ENCODE data around the gene TM4SF4. TPM values are rescaled to one million over a fixed set of nuclear protein-coding genes. Genes with fewer than 3 reads are reported as not detected.

Gene TM4SF4
- total RNA-seq, 4 donors from 2014 or later: 5.6 TPM; not detected in 3

DNA sequence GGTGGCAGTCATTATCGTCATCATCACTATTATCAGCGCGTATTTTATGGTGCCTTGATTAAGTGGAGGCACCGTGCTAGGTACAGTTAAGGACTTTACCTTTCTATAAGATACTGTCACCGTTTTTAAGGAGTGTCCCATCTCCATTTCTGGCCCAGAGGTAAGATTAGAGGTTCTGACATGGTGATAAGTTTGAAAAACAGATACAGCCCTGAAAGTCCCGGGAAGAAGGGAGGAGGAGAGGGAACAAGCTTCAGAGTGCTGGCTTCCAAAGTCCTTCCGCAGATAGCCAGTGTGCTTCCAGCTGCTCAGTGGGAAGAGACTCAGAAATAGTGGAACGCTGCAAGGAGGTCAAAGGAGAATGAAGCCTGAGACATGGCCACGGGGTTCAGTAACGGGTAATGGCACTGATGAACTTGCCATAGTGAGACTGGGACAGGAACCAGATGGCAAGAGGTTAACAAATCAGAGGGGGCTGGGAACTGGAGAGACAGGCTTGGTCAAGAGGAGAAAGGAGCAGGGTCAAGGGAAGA is 9.1 kb upstream of the TM4SF4 start:
- peaks cover 0 to 15% of the 10 kb centered on the region in 2 donors for H3K4me1 ChIP-seq
- peak overlapping the region; percentile 66 for H3K27ac ChIP-seq
- no peaks in the 10 kb centered on the region for H3K27me3 ChIP-seq
- H3K36me3 ChIP-seq: no peaks in the 10 kb centered on the region
- H3K4me3 ChIP-seq: no peak overlapping the region
- H3K9me3 ChIP-seq: no peaks in the 10 kb centered on the region
- intact Hi-C loops (cut with DNase I; ENCODE audit: low total_unique reads): no loop called here
- TF ChIP-seq, protein P1, sequence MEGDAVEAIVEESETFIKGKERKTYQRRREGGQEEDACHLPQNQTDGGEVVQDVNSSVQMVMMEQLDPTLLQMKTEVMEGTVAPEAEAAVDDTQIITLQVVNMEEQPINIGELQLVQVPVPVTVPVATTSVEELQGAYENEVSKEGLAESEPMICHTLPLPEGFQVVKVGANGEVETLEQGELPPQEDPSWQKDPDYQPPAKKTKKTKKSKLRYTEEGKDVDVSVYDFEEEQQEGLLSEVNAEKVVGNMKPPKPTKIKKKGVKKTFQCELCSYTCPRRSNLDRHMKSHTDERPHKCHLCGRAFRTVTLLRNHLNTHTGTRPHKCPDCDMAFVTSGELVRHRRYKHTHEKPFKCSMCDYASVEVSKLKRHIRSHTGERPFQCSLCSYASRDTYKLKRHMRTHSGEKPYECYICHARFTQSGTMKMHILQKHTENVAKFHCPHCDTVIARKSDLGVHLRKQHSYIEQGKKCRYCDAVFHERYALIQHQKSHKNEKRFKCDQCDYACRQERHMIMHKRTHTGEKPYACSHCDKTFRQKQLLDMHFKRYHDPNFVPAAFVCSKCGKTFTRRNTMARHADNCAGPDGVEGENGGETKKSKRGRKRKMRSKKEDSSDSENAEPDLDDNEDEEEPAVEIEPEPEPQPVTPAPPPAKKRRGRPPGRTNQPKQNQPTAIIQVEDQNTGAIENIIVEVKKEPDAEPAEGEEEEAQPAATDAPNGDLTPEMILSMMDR (IDR thresholded peaks at IDR 0.05): no peak
- TF ChIP-seq POLR2A (IDR thresholded peaks at IDR 0.05): no peak
- DNase-seq: no peak

DNA sequence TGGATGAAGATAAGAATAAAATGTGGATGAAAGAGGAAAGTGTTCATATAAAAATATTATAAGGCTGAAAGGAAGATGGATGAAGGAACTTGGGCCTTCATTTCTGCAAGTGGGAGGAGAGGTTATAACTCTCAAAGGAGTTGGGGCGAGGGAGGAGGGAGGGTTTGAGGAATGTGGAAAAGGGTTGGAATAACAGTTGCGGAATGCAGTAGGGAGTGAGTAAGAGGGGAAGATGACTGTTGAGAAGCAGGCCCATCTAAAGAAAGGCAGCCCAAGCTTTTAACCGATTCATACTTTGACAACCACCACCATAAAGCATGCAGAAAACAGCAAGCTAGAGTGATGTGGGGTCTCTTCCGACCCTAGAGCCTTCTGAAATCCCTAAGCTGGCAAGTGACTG is 8.3 kb upstream of the TM4SF4 start:
- Histone ChIP-seq H3K4me1 (peaks cover 0 to 15% of the 10 kb centered on the region in 2 donors), H3K9me3 (no peaks in the 10 kb centered on the region), H3K27me3 (no peaks in the 10 kb centered on the region), H3K4me3 (no peak overlapping the region), H3K36me3 (no peaks in the 10 kb centered on the region), H3K27ac (peak overlapping the region; percentile 66)
- no peak for TF ChIP-seq POLR2A (IDR thresholded peaks at IDR 0.05)
- TF ChIP-seq, protein P1 (IDR thresholded peaks at IDR 0.05): no peak
- peak; percentile 47 to 58 for DNase-seq
- intact Hi-C loops (cut with DNase I; ENCODE audit: low total_unique reads): no loop called here

DNA sequence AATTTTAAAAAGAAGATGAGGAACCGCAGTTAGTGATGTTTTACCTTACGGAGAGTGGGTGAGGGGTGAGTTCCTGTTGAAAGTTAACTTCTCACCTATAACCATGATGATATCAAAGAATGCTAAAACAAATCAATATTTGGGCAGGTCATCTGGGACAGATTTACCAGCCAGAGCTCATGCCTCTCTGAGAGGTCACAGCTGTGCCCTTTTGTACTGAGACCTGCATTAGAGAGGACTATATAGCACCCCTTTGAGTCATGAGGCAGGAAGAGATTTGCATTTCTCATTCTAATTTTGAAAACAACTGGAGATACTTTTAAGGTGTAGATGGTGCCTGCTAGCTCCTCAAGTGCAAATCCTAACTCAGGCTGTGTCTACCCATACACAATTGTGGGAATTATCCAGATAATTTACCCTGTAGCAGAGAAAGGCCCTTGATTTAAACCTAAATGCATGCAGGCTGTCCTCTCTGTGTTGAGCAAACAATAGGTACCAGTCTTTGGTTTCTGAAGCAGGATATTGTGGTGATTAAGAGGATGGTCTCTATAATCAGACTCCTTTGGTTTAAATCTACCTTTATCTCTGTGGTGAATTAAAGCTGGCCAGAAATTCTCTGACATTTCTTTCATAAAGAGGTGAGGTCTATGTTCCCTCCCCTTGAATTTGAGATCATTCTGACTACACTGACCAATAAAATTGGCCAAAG is 5.8 kb upstream of the TM4SF4 start:
- H3K36me3 ChIP-seq: no peaks in the 10 kb centered on the region
- intact Hi-C loops (cut with DNase I; ENCODE audit: low total_unique reads): no loop called here
- H3K4me1 ChIP-seq: peaks cover 9 to 34% of the 10 kb centered on the region in 2 donors
- no peaks in the 10 kb centered on the region for H3K27me3 ChIP-seq
- no peak overlapping the region for H3K4me3 ChIP-seq
- H3K9me3 ChIP-seq: no peaks in the 10 kb centered on the region
- H3K27ac ChIP-seq: peak overlapping the region in 1 of 2 donors; percentile 35
- TF ChIP-seq POLR2A (IDR thresholded peaks at IDR 0.05): no peak
- TF ChIP-seq, protein P1 (IDR thresholded peaks at IDR 0.05): no peak
- DNase-seq: no peak

DNA sequence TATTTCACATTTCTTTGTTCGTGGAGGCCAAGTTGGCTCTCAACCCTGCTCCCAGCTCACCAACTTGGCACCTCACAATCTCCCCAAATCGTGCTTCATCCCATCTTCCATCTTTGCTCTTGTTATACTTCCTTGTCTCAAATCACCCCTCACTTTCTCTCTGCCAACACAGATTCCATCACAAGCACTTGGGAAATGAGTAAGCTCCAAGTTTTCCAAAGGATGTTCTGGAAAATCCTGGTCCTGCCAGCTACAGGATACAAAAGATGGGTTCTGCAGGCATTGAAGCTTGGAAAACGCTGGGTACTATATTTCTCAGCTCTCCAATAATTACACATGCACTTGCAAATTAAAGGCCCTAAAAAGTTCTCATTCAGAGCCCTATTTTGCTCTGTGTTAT is 4.1 kb upstream of the TM4SF4 start:
- intact Hi-C loops (cut with DNase I; ENCODE audit: low total_unique reads): no loop called here
- no peaks in the 10 kb centered on the region for H3K36me3 ChIP-seq
- H3K4me1 ChIP-seq: peaks cover 9 to 39% of the 10 kb centered on the region in 2 donors
- H3K9me3 ChIP-seq: no peaks in the 10 kb centered on the region
- no peak overlapping the region for H3K4me3 ChIP-seq
- no peaks in the 10 kb centered on the region for H3K27me3 ChIP-seq
- DNase-seq: no peak
- TF ChIP-seq, protein P1 (IDR thresholded peaks at IDR 0.05): no peak
- H3K27ac ChIP-seq: no peak overlapping the region

DNA sequence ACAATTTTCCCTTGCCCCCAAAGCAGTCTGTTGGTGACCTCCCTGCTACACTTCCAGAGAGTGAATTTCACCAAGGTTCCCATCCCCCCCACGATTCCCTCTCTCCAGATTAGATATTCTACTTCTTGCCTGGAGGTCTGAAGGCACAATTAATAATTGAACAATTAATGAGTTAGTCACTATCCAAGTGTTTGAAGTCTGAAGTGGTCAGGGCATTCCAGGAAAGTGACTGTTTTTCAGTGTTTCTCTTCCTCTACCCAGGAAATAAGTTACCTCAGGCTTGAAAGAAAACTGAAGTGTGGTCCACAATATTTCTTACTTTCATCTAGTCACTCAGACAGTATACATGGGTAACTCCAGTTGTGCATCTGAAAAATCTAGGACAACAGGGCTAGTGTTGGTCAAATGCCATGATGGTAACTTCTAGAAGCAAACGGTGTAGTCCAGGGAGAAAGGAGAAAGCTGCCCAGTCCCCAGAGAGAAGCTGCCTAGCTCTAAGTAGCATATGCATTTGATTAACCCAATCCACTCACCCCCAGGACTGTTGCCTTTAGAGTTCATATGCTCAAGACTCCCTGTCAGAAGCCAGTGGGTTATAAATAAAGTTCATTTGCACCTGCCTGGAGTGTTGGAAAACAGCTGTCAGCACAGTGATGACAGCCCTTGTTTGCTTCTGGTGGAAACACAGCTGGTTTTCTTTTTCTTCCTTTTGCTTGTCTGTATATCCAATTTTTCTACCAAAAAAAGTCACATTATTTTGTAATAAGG is 2.3 kb upstream of the TM4SF4 start:
- no peak for TF ChIP-seq POLR2A (IDR thresholded peaks at IDR 0.05)
- TF ChIP-seq, protein P1 (IDR thresholded peaks at IDR 0.05): no peak
- Histone ChIP-seq H3K4me3 (no peak overlapping the region), H3K4me1 (peaks cover 9 to 27% of the 10 kb centered on the region in 2 donors), H3K27ac (peak overlapping the region; percentile 43 to 53), H3K36me3 (no peaks in the 10 kb centered on the region), H3K27me3 (no peaks in the 10 kb centered on the region), H3K9me3 (no peaks in the 10 kb centered on the region)
- DNase-seq: no peak
- intact Hi-C loops (cut with DNase I; ENCODE audit: low total_unique reads): no loop called here
